HG02870 (cell line): ENCODE measurements around the gene NCOR1.
"Not testable (repeated sequence)": the region's sequence is repeated elsewhere in the genome, so short reads cannot be mapped to it uniquely, and the experiment has no call there.

Source experiments
- ATAC-seq: cut with Tn5 transposase; IDR thresholded peaks from one replicate; pipeline ENCODE4 v1.9.1; 2021; ENCODE audit warnings: mild to moderate bottlenecking, moderate library complexity; ENCODE audit not compliant: unreplicated experiment

The NCOR1 gene

DNA sequence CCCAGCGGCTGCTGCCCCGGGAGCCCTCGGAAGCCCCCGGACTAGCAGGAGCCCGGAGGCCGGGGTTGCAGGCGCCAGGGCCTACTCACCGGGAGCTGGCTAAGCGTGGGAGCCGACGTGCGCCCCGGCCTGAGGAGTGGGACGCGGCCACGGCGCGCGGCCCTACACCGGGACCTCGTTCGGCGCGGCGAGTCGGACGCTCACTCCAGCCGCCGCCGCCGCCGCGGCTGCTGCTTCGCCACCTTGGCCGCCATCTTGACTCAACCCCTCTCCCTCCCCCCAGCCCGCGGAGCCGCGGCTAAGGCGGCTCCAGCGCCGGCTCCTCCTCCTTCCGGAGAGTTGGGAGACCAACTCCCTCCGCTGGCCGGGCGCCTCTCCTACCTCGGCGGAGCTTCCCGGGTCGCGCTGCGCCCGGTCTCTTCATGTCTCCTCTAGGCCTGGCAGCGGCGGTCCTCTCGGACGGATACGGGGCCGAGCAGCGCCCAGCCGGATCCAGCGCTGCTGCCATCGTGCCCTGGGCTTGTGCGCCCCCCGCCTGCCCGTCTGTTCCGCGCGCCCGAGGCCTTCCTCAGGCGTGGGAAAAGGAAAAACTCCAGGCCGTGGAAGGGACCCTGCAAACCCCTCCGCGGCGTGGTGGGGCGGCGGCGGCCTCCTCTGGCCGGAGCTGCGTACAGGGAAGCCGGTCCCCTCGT lies at the start of gene NCOR1:
NCOR1 (minus strand) TSS at position 262 of the 692 bp plus-strand sequence. CDS start 20,965 bp downstream, outside the sequence.
- peak; percentile 67 for ATAC-seq

DNA sequence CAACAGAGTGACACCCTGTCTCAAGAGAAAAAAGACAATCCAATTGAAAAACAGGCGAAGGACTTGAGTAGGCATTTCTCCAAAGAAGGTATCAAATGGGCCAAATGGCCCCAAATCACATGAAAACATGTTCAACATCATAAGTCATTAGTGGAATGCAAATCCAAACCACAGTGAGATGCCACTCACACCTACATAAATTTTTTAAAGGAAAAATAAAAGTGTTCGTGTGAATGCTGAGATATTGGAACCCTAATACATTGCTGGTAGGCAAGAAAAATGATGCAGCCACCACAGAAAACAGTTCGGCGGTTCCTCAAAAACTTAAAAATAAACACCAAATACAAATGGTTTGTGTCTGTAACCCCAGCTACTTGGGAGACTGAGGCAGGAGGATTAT lies 46.9 kb upstream of the NCOR1 start:
- no peak for ATAC-seq

DNA sequence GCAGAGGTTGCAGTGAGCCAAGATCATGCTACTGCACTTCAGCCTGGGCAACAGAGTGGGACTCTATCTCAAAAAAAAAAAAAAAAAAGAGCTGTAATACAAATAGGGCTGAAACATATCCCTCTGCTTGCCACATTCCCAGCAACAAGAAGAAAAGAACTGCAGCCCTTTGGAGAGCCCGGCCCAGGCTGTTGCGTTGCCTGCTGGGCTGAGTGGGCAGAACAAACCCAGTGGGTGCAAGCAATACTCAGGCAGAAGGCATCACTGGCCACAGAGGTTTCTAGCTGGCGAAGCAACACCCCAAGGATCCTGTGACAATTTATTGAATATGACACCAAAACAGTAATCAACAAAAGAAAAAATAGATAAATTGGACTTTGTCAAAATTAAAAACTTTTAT lies 45.7 kb upstream of the NCOR1 start:
- no peak for ATAC-seq

DNA sequence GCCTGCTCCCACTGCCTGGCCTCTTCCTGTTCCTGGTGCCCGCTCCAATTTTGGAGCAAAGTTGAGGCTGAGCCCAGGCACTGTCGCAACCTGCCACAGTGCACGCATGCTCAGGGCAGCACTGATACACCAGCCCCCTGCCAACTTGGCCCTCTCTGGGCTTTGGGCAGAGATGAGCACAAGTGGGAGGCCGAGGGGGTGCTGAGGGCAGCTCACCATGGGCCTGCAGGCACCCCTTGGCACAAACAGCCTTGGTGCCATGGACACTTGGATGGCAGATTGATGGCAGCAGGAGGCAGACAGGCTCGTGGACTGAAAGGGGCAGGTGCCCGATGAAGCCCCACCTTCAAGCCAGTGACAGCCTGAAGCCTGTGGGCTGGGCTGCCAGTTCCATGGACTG lies 44.6 kb upstream of the NCOR1 start:
- ATAC-seq, result no peak

DNA sequence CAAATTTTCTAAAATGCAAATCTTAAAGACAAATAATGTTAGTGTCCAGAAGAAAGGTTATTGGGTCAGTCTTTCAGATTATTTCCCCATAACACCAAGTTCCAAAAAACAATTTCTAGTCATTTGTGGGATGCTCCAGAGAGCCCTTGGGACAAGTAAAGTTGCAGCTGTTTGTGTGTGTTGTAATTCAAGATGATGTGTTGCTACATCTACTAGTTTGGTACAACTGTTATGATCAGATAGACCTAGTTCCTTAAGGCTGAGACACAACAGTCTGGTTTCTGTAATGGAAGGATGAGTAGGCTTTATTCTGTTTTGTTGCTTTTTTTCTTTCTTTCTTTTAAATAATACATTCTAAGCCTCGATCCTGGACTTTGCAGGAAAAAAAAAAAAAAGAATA lies 43.6 kb upstream of the NCOR1 start:
- ATAC-seq, result no peak

DNA sequence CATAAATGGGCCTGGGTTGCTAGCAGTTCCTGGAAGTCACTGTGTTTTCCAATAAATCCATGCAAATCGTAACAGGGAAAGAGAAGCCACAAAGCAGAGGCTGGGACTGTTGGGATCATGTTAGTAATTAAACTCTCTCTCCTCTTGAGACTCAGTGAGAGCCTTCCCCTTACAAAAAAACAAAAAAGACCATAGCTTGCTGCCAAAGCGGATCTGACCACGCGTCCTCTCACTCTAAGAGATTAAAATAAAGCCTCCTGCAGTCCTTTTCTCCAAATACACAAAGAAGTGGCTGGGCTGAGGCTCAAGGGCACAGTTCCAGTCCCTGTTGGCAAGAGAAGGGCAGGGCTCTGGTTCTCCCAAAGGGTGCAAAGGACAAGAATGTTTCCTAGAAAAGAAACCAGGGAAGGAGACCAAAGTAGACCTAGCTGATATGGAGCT lies 40.2 kb upstream of the NCOR1 start:
- no peak for ATAC-seq

DNA sequence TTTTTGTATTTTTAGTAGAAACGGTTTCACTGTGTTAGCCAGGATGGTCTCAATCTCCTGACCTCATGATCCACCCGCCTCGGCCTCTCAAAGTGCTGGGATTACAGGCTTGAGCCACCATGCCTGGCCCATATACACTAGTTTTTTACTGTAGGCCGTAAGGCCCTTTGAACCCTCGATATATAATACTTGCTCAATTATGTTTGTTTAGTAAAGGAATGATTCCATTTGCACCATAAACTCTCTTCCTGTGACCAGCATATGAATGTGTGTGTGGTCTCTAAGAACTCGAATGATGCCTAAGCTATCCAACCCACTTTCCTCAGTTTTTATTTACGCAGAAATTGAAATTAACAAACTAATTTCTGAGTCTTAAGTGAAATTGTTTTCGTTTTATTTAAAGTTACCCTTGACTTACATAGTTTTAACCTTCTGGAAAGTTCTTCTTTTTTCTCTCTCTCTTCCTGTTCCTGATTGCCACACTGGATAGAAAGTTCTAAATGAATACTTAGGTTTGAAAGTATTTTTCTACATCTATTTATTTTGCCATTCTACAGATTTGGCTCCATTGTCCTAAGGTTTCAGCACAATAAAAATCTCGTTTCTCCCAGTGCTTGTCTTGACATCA lies 39.6 kb upstream of the NCOR1 start:
- ATAC-seq, result no peak

DNA sequence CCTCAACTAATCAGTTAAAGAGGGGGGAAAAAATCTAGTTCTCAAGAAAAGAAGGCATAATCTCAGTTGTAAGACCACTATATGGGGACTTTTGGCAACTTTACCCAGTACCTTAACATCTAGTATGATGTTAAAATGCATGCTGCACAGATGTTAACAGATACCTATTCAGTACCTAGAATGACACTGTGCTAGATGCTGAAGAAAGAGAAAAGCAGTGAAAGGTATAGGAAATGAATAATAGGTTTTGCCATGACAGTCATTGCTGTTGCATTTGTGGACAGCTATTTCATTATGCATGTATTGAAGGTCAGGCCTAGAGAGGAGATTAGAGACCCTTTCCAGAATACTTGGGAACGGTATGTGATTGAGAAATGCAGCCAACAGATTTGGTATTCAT lies 36.2 kb upstream of the NCOR1 start:
- no peak for ATAC-seq

DNA sequence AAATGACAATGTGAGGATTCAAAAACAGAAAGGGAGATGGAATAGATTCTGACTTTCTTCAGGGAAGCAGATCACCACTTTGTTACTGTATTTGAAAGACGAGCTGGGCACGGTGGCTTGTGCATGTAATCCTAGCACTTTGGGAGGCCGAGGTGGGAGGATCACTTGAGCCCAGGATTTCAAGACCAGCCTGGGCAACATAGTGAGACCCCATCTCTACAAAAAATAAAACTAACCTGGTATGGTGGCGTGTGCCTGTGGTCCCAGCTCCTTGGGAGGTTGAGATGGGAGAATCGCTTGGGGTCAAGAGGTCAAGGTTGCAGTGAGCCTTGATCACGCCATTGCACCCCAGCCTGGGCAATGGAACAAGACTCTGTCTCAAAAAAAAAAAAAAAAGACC lies 35.7 kb upstream of the NCOR1 start:
- ATAC-seq, result no peak

DNA sequence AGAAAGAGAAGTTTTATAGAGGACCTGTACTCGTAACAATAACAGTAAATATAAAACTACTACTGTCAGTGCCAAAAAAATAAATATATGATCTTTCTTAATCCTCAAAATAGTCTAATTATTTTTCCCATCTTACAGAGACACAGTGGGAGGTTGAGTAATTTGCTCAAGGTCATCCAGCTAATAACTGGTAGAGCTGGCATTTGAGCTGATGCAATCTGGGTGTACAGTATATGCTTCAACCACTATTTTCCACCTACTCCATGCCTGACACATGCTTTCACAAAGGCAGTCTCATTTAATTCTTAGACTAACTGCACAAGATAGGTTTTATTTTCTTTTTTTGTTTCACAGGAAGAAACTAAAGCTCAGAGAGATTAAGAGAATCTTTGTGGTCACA lies 35.3 kb upstream of the NCOR1 start:
- no peak for ATAC-seq

DNA sequence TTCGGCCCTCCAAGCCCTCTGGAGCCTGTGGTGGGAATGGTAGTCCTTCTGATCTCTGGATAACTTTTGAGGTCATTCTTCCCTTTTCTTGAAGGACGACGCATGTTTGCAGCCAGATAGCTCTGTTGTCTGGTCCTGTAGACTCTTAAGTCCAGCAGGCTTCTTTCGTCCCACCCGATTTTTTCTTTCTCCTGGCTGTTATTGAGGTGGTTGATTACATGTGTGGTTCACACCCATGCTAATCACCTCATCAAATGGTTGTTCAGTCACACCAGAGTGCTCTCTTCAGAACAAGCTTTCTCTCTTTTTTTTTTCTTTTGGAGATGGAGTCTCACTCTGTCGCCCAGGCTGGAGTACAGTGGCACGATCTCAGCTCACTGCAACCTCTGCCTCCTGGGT lies 32.3 kb upstream of the NCOR1 start:
- no peak for ATAC-seq

DNA sequence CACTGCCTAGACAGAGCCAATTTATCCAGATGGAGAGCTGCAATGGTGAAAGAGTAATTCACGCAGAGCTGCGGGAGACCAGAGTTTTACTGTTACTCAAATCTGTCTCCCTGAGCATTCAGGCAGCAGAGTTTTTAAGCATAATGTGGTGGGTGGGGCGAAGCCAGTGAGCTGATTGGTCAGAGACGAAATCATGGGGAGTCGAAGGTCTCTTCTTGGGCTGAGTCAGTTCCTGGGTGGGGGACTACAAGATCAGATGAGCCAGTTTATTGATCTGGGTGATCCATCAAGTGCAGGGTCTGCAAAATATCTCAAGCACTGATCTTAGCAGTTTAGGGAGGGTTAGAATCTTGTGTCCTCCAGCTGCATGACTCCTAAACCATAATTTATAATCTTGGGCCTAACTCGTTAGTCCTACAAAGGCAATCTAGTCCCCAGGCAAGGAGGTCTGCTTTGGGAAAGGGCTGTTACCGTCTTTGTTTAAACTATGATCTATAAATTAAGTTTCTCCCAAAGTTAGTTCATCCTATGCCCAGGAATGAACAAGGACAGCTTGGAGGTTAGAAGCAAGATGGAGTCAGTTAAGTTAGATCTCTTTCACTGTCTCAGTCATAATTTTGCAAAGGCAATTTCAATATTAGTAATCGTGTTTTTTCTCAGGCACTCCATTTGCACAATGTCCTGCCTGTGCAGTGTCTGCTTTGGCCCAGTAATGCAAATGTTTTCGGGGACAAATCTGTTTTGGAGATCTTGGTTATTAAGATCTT lies 28.6 kb upstream of the NCOR1 start:
- no peak for ATAC-seq

DNA sequence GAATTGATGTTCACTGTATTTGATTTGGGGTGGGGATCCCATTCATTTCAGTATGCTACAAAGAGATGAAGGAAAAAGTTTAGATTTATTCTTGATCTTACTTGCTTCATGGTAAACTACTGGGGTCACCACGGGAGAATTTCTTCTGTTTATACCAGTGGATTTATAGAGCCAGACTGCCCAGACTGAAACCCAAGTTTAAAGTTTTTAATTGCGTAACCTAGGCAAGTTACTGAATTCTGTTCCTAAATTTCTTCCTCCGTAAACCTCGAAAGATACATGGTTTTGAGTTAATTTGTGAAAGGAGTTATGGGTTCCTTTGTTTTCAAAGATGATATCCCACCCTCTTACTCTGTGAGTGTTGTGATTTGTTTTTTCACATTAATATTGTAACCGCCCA lies 28.1 kb upstream of the NCOR1 start:
- ATAC-seq, result no peak

DNA sequence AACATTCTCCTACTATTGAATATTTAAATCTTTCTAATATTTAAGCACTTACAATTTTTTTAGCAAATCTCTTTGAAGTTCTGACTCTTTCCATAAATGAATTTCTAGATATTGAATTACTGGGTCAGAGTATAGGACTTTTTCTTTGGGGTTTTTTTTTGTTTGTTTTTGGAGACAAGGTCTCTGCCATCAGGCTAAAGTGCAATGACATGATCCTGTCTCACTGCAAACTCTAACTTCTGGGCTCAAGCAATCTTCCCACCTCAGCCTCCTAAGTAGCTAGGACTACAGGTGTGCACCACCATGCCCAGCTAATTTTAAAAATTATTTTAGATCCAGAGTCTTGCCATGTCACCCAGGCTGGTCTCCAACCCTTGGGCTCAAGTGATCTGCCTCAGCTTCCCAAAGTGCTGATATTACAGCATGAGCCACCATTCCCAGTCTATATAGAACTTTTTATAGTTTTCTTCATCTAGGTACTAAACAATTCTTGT lies 26.6 kb upstream of the NCOR1 start:
- ATAC-seq, result no peak

DNA sequence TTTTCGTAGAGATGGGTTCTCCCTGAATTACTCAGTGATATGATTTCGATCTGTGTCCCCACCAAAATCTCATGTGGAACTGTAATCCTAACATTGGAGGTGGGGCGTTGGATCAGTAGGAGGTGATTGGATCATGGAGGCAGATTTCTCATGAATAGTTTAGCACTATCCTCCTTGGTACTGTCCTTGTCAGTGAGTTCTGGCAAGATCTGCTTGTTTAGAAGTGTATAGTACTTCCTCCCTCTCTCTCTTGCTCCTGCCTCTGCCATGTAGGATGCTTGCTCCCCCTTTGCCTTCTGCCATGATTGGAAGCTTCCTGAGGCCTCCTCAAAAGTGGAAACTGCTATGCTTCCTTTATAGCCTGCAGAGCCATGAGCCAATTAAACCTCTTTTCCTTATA lies 24.6 kb upstream of the NCOR1 start:
- ATAC-seq, result no peak

DNA sequence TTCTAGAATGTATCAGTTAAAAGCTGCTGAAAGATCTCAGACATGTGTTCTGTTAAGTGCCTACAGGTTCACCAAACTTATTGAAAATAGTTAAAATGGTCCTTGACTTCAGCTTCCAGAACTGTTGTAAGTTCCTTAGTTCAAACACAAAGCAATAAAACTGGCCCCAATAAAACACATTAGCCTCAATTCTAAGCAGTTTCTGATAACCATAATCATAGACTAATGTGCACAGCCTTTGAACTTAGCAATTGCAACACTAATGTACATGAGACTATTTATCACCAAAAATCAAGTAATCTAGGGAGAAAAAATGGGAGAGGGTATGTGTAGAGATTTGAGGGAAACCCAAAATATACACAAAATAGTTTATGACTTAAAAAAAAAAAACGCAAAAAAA lies 17.1 kb upstream of the NCOR1 start:
- ATAC-seq, result no peak

DNA sequence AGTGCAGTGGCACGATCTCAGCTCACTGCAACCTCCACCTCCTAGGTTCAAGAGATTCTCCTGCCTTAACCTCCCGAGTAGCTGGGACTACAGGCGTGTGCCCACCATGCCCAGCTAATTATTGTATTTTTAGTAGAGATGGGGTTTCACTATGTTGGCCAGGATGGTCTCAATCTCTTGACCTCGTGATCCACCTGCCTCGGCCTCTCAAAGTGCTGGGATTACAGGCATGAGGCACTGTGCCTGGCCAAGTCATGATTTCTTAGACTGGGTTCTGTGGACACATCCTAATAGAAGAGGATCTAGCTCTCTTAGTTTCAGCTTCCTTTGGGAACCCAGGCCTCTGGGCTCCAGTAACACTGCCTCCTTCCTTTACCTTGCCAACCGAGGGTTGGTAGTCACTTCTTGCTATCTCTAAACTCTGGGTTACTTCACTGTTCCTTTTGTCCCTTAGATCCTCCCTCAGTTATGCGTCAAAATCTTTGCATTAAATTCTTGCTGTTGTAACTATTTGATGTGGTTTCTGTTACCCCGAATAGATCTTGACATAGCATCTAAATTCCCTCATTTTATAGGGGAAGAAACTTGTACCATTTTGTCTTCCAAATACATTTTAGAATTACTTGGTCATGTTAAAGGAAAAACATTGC lies 14.7 kb upstream of the NCOR1 start:
- not testable (repeated sequence) for ATAC-seq

DNA sequence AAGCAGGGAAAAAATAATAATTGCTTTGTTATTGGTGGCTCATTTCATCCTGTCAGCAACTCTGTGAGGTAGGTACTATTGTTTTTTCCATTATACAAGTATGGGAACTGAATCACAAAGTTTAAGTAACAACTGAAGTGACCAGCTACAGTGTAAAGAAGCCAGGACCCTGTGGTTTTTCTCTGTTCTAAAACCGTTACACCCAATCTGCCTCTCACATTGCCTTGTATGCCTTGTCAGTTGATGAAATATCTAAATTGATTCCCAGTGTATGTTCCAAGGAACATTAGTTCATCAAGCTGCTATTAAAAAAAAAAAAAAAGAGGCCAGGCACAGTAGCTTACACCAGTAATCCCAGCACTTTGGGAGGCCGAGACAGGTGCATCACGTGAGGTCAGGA lies 7.1 kb upstream of the NCOR1 start:
- ATAC-seq, result no peak

DNA sequence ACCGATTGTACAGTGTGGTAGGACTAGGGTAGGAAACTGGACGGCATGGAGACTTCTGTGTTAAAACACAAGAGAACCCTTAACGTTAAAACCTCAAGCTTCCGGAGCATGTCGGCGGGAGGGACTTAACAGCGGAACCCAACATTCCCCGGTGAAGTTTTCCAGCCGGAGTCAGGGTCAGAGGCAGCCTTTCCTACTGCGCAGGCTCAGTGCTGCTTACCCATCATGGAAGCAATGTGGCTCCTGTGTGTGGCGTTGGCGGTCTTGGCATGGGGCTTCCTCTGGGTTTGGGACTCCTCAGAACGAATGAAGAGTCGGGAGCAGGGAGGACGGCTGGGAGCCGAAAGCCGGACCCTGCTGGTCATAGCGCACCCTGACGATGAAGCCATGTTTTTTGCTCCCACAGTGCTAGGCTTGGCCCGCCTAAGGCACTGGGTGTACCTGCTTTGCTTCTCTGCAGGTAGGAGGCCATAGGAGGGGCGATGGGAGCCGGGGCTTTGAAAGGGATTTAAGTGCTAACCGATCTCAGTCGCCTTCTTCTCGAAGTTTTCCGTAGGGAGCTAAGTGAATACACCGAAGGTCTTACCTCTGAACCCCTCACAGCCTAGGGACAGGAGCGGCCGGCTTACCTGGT lies 1.8 kb upstream of the NCOR1 start, which contains the start of gene PIGL:
PIGL (plus strand) TSS at position 209 of the 634 bp plus-strand sequence; CDS start at position 226, 17 bp downstream.
- ATAC-seq, result peak; percentile 39

DNA sequence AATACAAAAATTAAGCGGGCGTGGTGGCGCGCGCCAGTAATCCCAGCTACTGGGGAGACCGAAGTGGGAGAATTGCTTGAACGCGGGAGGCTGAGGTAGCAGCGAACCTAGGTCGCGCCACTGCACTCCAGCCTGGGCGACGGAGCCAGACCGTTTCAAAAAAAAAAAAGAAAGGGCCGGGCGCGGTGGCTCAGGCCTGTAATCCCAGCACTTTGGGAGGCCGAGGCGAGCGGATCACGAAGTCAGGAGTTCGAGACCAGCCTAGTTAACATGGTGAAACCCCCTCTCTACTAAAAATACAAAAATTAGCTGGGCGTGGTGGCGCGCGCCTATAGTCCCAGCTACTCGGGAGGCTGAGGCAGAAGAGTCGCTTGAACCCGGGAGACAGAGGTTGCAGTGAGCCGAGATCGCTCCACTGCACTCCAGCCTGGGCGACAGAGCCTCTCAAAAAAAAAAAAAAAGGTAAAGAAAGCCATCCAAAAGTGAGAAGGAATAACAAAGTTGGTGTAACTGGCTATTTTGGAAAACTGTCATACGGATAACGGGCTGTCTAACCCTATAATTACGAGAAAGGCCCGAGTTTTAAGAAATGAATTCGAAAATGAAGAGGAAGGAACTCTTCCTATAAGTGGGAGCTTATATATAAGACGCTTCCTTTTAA lies 1.1 kb upstream of the NCOR1 start:
- not testable (repeated sequence) for ATAC-seq
